Limb (tissue), 2 donors: ENCODE results near the gene COMMD7.
"Not testable (repeated sequence)": the region's sequence is repeated elsewhere in the genome, so short reads cannot be mapped to it uniquely, and the experiment has no call there.

Experiments used
- DNase-seq, 2 donors: peaks; one replicate each; pipeline ENCODE4 v3.0.0-alpha.2; 2016; ENCODE audit errors: extremely low spot score in 2 of 2

The COMMD7 gene

DNA sequence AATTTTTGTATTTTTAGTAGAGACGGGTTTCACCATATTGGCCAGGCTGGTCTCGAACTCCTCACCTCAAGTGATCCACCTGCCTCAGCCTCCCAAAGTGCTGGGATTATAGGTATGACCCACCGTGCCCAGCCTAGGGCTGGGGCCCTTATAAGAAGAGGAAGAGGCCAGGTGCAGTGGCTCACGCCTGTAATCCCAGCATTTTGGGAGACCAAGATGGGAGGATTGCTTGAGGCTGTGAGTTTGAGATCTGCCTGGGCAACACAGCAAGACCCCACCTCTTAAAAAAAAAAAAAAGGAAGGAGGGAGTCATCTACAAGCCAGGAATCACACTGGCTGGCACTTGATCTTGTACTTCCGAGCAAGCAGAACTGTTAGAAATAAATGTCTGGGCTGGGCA lies 13.9 kb downstream of the COMMD7 start:
- not testable (repeated sequence) for DNase-seq

DNA sequence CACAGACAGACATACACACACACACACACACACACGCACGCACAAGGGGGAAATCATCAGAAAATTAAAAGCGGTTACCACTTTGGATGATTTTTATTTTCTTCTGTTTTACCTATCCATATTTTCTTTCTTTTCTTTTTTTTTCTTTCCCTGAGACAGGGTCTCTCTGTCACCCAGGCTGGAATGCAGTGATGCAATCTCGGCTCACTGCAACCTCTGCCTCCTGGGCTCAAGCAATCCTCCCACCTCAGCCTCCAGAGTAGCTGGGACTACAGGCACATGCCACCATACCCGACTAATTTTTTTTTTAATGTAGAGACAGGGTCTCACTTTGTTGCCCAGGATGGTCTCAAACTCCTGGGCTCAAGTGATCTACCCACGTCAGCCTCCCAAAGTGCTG lies 14.8 kb downstream of the COMMD7 start:
- DNase-seq = not testable (repeated sequence)

DNA sequence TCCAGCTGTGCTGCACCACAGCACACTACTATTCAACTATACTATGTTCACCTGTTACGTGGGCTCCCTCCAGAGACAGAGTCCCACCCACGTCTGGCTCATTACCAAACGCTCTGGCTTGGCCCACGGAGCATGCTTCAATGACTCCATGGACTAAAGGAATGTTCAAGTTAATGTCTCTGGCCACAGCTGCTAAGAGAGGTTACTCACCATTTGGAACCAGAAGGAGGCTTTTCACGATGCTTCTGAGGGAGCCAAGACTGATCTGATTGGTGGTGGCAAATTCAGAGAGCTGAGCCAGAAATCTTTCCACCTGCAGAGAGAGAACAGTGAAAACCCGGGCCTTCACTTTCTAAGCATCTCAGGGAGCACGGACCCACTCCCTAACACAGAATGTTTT lies 15.6 kb downstream of the COMMD7 start:
- no peak for DNase-seq

DNA sequence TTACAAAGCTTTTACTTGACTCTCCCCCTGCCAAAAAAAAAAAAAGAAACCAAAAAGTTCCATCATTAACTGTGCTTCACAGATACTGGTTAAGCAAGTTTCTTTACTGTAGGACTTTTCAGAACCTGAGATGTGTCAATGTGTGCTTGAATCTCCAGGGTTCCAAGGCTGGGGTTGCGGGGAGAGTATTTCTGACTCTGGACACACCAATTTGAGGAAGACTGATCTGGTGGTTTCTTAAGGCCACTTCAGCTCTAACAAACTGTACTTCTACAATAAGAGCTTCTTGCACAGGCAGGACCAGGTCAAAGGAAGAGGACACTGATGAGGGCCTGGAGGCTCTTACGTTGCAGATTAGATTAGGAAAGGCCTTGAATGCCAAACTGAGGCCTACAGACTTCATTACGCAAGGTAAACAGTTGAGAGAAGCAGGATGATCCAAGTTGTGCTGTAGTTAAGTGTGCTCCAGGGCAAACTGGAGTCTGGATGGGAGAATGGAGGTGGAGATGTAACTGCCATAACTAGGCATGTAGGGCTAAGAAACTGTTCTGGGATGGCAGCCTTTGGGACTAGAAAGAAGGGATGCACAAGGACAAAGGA lies 24.4 kb downstream of the COMMD7 start:
- DNase-seq = no peak

DNA sequence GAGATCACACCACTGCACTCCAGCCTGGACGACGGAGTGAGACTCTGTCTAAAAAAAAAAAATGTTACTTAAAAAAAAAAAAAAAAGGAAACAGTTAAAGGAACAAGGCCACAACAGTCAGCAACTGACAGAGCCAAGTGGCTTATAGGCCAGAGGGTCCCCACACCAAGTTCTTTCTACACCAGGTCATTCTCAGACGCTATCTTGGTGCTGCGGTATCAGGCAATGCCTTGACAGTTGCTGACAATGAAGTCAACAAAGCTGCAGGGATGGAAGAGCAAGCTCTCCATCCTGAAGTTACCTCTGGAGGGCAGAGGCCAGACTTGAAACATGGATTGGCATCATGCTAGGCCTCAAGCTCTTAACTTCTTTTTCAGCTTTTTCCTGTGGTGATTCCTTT lies 31.9 kb downstream of the COMMD7 start:
- no peak for DNase-seq

DNA sequence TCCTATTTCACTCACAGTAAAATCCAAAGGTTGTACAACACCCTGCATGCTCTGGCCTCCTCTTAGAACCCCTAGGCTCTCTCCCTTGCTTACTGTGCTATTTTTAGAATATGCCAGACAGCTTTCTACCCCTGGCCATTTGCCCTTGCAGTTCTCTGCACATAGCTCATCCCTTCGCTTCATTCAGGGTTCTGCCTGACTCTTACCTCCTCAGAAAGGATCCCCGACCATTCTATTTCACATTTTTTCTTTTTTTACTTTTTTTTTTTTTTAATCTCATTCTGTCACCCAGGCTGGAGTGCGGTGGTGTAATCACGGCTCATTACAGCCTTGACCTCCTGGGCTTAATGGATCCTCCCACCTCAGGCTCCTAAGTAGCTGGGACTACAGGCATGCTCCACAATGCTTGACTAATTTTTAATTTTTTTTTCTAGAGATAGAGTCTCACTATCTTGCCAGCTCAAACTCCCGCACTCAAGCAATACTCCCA lies 33.6 kb downstream of the COMMD7 start:
- no peak for DNase-seq

DNA sequence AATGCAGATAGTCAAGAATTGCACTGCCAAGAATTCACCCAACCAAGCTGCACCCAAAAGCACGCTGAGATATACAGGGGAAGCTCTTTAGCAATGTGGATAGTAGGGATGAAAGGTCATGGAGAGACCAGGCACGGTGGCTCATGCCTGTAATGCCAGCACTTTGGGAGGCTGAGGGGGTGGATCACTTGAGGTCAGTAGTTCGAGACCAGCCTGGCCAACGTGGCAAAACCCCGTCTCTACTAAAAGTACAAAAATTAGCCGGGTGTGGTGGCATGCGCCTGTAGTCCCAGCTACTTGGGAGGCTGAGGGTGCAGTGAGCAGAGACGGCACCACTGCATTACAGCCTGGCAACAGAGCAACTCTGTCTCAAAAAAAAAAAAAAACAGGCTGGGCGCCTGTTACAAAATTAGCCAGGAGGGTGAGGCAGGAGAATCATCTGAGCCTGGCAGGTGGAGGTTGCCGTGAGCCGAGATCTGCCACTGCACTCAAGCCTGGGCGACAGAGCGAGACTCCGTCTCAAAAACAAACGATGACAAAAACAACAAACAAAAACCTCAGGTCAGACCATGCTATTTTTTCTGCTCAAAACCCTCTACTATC lies 34.1 kb downstream of the COMMD7 start:
- DNase-seq = not testable (repeated sequence)

DNA sequence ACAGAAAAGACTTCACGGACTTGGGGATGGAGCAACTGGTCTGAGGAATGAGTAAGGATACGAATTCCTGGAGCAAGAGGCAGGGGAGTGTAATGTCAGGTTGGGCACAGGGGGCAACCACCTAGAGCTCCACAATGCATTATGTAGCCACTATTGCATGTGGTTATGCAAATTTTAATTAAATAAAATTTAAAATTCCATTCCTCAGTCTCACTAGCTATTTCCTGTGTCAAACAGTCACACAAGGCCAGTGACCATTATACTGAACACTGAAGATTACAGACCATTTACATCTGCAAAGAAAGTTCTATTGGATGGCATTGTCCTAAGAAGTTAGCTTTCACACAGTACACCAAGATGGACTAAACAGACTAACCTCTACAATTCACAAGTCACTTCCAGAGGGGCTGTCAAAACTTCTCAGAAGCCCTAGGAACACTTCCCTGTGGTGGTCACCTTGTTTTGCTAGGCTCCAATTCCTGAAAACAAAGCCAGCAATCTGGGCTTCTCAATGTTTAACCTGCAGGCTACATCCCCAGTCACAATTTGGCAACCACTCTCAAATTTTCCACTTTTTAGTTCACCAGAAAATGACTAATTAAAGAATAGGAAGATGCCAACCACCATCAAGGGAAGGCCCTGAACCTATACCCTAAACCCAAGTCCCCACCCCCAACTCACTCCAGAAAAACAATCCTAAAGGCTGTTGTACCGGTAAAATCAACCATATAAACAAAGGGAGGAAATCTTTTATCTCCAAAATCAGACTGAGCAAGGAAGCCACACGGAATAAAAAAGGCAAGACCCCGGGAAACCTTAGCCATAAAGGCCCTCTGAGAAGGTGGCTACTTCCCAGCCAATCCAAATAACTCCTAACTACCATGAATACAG lies 35.3 kb downstream of the COMMD7 start:
- DNase-seq = no peak

DNA sequence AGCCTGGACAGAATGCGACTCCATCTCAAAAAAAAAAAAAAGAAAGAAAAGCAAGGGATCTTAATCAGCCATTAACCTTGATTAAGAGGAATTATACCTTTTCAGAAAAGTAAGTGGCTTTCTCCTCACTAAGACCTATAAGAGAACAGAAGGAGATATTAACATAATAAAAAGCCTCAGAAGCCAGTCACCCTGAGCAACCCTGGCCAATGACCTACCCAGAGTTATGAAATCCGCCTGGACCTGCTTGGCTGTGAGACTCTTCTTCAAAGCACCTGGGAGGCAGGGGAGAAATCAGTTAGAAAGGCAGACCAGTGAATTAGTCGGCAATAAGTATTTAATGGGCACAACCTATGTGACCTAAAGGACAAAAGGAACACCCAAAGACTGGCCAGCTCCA lies 36.8 kb downstream of the COMMD7 start:
- no peak for DNase-seq

DNA sequence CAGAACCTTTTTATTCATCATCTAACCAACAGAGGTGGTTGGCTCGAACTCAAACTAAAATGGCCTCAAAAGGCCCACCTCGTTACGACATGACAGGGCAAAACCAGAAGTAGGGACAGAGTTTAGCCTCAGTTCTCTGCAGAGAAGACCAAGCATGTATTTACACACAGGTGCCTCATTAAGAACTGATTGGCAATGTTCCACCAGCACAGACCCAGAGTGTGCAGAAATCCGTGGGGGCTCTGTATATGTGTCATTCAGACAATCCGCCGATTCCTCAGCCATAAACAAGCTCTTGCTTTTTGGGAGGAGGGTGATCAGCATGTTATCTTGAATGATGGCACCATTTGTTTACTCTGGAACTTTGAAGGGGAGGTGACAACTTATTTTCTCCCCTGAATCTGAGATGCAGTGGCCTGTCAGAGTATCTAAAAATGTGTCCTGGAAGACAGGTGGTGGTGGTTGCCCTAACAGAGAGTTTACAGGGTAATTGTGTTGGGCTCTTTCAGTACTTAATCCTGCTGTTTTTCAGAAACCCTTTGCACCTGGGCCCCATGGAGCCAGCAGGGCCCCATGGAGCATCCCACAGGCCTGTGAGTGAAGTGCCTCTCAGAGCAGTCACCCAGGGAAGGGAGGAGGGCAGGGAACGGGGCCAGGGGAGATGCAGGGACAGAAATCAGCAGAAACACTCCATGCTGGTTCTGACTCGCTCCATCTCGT lies 40.4 kb downstream of the COMMD7 start:
- DNase-seq = no peak

DNA sequence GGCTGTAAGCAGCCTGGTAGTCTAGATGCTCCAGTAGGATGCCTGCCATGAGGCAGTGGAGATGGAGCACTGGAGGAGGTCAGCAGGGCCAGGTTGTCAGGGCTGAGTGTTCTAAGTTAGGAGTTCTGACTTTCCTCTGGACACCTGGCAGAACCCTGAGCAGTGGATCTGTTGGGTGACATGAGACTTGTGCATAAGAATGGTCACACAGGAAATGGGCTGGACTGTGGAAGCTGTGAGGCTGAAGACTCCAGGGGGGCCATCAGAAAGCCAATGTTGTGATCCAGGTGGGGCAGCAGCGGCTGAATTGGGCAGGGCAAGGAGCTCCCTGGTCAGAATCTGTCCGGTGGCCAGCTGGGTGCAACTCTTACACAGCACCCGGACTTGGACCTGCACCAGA lies 45.7 kb downstream of the COMMD7 start:
- no peak for DNase-seq

DNA sequence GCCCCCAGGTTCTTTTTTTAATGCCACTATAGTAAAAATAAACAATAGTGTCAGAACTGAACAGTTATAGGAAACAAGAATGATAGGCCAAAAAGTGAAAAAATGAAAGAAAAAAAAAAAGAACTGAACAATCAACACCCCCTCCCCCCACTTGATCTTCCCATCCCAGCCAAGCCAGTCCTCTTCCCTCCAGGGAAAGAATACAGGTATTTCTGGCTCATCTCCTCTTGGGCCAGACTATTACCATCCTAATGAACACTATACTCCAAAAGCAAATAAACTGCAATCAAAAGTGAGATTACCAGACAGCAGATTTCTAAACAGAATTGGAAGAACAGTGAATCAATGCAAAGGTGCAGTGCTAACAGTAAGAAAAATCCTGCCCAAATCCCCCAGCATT lies 48.2 kb downstream of the COMMD7 start:
- DNase-seq = no peak

DNA sequence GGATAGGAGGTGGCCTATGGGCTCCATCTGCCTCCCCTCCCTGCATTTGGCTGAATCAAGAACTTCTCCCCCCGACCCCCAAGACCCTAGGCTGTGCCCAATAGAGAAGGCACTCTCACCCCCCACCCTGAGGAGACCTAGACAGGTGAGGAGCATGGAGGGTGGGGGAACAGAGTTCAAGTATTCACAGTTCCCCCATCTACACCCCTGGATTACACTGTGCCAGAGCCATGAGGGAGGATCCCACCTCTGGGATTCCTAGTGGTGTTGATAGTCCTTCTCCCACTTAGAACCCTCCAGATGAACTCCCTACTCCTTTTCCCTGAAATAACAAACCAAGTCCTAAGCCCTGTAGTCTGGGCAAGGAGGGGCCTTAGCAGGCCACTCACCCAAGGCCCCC lies 54.3 kb downstream of the COMMD7 start:
- not testable (repeated sequence) for DNase-seq

DNA sequence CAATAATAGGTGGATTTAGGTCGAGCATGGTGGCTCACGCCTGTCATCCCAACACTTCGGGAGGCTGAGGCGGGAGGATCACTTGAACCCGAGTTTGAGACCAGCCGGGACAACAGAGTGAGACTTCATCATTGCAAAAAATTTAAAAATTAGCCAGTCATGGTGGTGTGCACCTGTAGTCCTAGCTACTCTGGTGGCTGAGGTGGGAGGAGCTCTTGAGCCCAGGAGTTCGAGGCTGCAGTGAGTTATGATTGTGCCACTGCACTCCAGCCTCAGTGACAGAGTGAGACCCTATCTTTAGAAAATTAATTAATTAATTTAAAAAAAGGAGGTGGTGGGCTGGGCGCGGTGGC lies 56.1 kb downstream of the COMMD7 start:
- no peak for DNase-seq

DNA sequence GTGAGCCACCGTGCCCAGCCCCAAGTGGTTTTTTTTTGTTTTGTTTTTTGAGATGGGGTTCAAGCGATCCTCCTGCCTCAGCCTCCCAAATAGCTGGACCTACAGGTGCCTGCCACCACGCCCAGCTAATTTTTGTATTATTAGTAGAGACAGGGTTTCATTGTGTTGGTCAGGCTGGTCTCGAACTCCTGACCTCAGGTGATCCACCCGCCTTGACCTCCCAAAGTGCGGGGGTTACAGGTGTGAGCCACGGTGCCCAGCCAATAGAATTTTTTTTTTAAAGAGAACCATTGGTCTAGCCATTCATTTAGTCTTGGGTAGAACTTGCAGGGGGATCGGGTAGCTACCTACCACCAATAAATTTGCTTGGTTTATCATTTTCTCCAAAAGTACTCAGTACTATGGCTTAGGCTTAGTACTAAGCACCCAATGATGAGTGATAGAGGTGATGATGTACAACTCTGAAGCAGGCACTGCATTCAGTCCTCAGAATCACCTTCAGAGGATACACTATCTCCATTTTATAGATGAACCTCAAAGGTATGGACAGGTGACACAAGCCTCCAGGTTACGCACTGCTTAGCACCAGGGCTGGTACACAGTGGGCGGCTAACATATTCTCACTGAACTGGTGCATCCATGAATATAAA lies 56.6 kb downstream of the COMMD7 start:
- DNase-seq = no peak

DNA sequence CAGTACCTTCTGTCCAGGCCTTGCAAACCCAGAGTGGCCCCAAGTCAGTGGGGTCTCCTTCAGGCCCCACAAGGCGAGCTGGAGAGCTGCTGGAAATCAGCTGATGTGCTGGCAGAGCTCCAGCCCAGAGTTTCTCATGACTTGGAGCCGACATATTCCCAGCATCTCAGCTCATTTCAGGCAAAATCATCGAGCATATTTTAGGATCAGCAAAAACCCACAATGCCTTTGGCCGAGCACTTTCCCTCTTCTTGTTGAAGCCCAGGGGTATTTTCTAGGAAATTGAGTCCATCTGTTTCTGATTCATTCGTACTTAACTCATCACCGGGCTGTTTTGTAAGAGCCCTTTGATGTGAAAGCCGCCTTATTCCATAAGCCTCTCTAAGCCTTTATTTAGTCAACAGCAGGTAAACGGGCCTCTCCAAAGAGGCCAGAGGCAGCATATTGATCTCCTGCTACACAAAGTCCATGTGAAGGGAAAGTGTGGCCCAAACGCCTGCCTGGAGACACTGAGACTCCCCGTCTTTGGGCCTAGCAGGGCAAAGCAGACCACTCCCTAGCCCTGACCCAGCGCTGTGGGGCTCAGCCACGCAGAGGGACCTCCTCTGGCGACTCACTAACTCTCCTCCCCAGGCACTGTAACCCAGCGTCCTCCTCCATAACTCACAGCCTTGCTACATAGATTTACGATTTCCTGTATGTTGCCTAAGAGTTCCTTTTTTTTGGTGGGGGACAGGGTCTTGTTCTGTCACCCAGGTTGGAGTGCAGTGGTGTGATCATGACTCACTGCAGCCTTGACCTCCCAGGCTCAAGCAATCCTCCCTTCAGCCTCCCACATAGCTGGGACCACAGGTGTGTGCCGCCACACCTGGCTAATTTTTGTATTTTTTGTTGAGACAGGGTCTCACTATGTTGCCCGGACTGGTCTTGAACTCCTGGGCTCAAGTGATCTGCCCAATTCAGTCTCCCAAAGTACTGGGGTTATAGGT lies 57.4 kb downstream of the COMMD7 start:
- DNase-seq = peak; percentile 69 to 72

DNA sequence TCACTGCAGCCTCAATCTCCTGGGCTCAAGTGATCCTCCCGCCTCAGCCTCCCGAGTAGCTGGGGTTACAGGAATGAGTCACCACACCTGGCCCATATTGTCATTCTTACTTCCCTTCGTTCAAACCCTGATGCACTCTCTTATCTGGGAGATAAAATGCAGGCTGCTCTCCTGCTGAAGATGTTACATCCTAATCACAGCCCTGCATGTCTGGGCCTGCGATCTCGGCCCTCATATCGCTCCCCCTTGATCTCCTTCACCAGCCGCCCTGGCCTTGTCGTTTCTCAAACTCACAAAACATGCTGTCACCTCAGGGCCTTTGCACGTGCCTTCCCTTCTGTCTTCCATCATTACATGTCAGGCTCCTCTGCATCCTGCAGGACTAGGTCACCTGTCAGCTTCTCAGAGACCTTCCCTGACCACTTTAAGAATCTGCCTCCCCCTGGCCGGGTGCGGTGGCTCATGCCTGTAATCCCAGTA lies 60.7 kb downstream of the COMMD7 start:
- no peak for DNase-seq

DNA sequence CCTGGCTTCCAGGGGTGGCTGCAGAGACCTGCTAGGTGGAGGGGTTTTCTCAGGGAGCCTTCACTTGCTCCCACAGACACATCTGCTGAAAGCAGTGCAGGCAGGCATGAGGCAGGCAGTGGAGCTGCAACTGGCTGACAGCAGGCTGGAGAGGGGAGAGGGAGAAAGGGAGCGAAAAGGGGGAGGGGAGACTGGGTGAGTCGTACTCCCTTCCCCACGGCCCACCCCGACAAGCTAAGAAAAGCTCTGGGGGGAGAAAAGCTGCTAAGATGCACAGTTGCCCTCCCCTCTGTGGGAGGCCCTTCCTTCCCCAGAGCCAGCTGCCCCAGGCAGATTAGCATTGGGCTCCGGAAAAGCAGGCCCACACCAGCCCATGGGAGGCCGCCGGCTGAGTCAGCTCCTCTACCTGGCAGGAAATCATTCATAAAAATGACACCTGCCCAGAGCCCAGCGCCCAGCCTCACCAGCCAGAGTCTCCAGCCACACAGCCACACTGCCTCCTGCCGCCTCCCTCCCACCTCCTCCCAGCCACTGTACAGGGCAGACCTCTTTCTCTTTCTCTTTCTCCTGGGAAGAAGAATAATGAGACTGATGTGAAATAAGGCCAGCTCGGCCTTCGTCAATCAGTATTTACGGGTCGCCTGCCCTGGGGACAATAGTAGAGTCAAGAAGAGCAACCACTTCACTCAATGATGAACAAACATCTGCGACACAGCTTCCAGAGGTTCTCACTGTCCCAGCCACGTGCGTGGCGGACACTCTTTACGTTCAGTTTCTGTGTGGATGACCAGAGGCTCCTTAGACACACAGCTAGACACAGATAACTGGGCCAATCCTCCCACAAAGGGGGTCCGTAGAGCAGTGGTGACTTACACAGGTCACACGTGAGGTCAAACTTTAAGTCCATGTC lies 61.8 kb downstream of the COMMD7 start:
- DNase-seq = peak; percentile 19 to 56
